Astrocyte (in vitro differentiated cells and primary cell): ENCODE data around the gene WFDC8.

Source experiments
- CTCF ChIP-seq: IDR thresholded peaks from 2 replicates; pipeline ENCODE4 v1.5.1; 2011; ENCODE audit warnings: low read depth, mild to moderate bottlenecking, inconsistent platforms, low read length, moderate library complexity; ENCODE audit not compliant: insufficient read depth
- EZH2 ChIP-seq: IDR thresholded peaks from 2 replicates; pipeline ENCODE4 v1.6.1; 2012; ENCODE audit warnings: mild to moderate bottlenecking, low read length, inconsistent platforms; ENCODE audit not compliant: insufficient read depth

GRCh38 chr20:45578231-45578630 is 853 bp downstream of the WFDC8 start:
- TF ChIP-seq CTCF: no peak
- TF ChIP-seq EZH2: no peak
